GM21526 (cell line): ENCODE results near the gene ANKRD17.
"Not testable (repeated sequence)": the region's sequence is repeated elsewhere in the genome, so short reads cannot be mapped to it uniquely, and the experiment has no call there.

ENCODE experiments used
- ATAC-seq: cut with Tn5 transposase; IDR thresholded peaks from one replicate; pipeline ENCODE4 v1.9.1; 2021; ENCODE audit warnings: moderate library complexity; ENCODE audit not compliant: unreplicated experiment, low FRiP score

Gene ANKRD17

DNA sequence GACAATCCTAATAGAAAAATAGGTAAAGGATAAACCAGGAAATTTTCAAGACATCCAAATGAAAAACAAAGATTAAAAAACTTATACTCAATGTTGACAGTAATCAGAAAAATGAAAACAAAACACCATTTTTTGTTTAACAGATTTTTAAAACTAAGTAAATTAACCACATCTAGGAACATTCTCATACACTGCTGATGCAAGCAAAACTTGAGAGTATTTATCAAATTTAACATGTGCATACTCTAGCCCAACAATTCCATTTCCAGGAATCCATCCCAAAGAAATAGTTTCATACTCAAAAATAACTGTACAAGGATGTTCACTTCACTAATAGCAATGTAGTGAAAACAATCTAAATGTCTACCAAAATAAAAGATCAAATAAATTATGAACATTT, 11.5 kb downstream of the ANKRD17 start:
- no peak for ATAC-seq

DNA sequence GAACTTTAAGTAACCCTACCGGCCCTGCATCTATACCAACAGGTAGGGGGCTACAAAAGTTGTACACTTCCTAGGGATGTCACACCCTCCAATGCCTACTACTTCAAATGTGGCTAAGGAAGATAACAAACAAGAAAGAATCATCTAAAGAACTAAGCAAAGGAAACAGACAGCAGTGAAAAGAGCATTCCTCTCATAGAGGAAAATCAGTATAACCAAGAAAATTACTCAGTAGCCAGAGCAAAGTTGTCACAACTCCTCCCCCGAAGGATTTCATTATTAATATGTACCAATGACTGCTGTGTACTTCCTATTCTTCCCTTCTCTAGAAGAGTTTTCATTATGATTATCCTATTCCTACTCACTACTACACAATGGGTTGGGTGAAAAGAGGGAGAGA, 12.6 kb downstream of the ANKRD17 start:
- no peak for ATAC-seq

DNA sequence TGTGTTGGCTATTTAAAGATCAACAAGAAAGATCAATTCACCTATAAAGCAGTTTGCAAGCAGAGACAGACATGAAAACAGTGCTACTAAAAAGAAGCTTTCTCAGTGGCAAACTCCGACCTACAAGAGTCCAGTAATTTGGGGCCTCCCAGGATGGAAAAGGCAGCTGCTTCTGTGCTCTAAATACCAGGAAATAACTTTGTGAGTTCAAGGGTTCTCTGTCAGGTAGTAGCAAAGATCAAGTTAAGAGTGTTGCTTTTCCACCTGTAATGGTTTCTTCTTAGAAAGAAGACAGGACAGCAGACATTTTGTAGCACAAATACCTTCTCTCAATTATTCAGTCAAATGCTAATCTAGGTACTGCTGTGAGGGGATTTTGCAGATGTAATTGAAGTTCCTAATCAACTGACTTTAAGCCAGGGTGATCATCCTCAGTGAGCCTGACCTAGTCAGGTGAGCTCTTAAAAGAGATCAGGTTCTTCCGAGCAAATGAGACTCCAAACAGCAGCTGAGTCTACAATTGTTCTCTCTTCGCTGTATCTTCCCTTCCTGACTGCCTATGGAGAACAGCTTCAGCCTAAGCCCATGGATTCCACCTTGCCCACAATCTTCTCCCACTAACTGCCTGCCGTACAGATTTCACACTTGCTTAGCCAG, 13.5 kb downstream of the ANKRD17 start:
- ATAC-seq, result no peak

DNA sequence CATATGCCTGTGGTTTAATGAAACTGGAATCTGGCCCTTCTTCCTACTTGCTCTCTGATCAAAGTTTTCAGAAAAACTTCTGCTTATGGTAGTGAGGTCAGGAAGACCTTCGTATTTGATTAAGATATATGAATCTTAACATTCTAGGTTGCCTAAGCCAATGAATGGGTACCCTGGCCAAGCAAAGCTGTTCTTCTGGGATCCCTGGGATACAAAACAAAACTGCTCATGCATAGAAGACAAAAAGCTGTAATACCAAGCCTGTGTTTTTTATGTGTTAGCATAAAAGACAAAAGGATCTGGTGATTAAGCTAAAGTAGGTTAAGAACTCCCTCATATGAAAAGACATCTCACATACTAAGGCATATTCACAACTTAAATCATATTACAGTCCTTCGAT, 21.6 kb downstream of the ANKRD17 start:
- ATAC-seq, result no peak

DNA sequence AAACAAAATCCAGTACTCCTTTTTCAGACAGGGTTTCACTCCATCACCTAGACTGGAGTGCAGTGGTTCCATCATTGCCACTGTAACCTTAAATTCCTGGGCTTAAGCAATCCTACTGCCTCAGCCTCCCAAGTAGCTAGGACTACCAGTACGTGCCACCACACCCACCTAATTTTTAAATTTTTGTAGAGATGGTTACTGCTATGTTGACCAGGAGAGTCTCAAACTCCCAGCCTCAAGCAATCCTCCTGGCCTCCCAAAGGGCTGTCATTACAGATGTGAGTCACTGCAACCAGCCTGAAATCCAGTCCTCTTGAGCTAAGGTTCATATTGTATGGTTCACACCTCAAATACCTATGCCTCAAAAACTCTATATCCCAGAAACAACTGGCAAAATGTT, 22.4 kb downstream of the ANKRD17 start:
- no peak for ATAC-seq

DNA sequence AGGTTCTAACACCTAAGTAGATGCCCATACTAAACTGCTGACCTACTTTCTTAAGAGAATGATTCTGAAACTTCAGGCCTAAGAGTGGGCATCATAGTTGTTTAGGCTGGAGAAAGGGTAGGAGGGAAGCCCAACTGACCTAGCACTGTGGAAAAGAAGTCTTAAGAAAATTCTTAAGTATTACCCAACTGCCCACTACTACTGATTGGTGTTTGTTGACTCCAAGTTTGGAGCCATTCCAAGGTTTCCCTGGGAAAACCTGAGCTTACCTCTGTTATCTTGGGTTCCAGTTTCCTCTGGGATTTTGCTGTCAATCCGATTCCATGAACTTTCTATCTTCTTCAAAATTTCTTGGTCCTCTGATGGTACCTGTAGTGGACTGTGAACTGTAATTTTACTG, 23.9 kb downstream of the ANKRD17 start:
- ATAC-seq, result no peak

DNA sequence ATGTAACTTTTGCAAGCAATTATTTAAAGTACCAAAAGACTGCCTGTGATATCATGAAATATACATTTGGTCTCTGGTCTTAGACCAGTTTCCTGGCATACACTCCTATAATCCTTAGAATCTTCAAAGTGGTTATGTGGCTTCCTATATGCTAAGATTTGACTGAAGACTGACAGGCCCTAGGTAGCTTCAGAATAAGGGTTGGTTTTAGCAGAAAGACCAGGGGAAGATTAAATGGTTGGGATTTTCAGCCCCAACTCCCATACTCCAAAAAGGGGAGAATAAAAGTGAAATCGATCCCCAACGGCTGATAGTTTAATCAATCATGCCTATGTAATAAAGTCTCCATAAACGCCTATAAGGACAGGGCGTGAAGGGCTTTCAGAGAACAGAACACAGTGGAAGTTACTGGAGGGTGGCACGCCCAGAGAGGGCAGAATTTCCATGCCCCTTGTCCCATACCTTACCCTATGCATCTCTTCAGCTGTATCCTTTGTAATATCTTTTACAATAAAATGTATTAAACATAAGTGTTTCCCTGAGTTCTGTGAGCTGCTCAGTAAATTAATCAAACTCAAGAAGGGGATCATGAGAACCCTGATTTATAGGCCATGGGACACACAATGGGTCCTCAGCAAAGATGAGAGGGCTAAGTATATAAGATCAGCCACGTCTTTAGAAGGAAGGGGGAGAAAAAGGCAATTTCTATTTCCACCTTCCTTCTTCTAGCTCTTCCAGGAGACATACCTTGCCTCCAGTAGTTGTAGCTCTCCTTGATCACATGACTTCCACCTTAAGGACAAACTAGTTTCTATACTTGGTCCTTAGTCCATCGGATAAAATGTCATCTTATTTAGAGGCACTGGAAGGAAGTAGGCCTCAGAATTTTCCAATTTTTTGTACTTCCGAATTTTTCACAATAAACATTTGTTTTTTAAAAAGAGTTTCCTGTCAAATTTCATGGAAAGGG, 26.8 kb downstream of the ANKRD17 start:
- no peak for ATAC-seq

DNA sequence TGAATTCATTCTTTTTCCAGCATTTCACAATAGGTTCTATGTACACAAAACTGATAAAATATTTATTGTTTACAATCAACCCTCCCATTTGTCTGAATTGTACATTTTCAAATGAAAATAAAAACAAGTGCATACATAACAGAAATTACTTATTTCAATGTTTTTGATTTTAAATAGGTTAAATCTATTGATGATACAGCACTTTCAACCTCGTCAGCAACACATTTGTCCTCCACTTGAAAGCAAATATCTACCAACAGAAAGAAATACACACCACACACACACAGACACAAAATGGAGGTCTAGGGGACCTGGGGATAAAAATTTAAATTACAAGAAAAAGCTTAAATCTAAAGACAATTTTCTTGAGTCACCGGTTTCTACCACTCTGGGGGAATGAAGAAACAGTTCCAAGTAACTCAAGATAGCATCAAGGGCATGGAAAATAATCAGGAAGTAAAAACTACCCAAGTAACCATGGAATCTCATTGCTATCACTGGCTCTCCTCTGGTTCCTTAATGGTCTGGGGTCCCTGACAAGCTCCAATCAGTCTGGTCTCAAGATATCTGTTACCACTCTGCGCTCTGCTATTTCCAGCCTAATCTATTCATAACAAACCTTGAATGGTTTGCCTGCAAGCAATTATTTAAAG, 27.6 kb downstream of the ANKRD17 start:
- no peak for ATAC-seq

DNA sequence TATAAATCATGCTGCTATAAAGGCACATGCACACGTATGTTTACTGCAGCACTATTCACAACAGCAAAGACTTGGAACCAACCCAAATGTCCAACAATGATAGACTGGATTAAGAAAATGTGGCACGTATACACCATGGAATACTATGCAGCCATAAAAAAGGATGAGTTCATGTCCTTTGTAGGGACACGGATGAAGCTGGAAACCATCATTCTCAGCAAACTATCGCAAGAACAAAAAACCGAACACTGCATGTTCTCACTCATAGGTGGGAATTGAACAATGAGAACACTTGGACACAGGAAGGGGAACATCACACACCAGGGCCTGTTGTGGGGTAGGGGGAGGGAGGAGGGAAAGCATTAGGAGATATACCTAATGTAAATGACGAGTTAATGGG, 29.8 kb downstream of the ANKRD17 start:
- ATAC-seq, result not testable (repeated sequence)

DNA sequence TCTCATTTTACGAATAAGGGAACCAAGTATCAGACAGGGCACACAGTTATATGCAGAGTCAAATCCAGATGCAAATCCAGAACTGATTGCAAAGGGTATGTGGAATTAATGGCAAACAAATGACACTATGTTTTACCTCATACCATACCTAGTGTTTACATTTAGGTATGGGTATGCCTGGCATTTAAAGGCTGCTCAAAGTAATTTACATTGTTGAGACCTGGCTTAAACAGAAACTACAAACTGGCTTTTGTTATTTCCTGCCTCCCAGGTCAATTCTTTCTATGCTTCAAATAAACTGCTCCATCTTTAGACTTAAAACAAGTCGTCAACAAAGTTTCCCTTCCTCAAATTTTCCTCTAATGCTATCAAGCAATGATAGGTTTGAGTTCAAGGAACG, 33.7 kb downstream of the ANKRD17 start:
- no peak for ATAC-seq

DNA sequence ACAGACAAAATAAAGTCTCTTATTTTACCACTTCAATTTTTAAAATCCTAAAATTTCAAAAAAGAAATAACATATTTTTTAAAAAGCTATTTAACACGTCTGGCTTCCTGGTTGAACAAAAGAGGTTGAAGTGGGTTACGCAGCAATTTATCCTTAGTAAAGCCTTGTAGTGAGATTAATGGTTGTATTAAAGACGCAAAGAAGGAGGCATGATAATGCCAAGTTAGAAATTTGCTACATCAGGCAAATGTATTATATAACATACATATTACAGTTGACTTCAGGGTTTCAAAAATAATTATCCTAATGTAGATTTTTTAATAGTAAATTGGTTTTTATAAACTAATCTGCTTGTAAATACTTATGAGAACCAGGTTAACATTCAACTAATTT, 35.3 kb downstream of the ANKRD17 start:
- no peak for ATAC-seq

DNA sequence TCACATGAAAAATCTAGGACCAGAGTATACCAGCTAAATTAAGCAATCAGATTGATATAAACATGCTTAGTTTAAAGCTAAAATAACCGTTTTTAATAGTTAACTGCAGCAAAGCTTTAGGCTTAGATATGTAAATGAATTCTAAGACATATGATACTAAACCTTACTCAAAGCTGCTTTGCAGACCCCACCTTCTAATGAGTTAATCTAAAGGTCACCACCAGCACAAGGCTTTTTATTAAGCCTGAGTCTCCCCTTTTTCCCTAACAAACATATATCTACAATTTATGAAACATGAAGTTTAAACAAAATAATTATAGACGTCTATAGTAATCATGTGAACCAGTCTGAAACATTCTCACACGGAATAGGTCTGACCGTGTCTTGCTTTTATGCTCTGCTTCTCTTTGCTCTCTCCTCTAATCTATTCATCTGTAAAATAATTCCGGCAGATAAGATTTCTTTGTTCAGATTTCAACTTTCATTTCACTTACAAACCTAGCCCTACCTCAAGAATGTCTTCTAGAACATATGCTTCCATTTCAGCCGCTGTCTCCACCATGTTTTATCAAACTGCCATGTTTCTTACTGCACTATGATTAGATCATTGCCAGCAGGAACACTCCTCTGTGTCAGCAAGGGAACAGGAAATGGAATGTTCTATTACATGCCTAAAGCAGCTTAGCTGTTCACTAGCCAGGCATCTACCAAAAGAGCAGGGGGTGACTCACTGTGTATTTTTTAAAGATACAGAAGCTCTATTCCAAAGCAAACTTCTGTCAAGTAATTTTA, 35.9 kb downstream of the ANKRD17 start:
- peak; percentile 77 for ATAC-seq

DNA sequence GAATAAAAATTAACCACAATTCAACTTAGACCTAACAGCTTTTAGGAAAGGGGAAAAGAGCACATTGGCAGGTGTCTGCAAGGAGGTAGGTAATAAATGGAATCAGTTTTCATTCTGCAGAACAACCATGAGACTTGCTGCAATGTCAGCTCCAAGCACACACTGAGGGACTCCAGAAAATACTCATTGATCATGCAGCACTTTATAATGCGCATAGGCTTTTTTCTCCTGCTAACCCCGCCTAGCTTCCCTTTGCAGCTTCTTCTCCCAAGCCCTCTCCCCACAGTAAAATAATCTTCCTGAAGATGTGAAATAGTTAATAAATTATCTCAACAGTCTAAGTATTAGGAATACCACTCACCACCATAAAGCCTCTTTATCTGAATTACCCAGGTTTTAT, 36.9 kb downstream of the ANKRD17 start:
- ATAC-seq, result no peak

DNA sequence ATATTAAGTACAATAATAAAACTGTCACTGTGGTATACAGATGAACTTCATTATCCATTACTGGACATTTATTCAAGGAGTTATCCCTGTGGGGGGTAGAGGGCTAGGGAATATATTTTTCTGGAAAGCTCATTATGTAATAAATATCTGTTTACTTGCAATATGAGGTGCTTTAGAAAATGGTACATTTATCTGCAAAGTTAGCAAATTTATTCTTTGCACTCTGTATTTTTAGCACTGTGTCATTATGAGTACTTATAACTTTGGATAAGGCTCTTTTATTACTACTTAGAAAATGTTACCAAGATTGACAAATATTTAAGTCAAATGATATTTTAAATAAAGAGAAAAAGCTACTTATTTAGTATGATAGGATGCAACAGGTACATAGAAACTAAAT, 37.8 kb downstream of the ANKRD17 start:
- no peak for ATAC-seq

DNA sequence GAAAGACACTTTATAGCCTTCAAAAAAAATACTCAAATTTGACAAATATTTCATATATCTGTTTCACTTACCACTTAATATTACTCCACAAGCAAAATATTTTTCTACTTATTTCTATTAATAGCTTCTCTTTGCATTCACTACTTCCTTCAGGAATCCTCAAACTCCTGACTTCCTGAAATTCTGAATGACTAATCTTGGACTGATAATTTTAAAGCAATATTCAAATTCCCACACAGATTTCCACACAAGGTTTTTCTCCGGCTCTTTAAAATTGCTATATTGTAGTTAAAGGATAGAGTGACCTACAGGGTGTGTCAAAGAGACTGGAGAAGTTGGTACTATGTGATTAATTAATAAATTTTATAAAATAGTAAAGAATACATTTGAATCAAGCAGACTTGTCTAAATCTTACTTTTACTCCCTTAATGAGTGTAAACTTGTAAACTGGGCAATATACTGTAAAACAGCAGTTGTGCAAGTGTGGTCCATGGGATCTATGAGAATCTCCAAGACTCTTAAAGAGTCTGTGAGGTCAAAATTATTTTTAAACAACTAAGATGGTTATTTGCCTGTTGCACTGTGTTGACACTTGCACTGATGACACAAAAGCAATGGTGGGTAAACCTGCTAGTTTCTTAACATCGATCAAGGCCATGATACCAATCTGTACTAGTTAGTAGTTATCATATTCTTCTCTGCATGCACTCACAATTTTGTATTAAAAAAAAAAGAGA, 44.5 kb downstream of the ANKRD17 start:
- no peak for ATAC-seq

DNA sequence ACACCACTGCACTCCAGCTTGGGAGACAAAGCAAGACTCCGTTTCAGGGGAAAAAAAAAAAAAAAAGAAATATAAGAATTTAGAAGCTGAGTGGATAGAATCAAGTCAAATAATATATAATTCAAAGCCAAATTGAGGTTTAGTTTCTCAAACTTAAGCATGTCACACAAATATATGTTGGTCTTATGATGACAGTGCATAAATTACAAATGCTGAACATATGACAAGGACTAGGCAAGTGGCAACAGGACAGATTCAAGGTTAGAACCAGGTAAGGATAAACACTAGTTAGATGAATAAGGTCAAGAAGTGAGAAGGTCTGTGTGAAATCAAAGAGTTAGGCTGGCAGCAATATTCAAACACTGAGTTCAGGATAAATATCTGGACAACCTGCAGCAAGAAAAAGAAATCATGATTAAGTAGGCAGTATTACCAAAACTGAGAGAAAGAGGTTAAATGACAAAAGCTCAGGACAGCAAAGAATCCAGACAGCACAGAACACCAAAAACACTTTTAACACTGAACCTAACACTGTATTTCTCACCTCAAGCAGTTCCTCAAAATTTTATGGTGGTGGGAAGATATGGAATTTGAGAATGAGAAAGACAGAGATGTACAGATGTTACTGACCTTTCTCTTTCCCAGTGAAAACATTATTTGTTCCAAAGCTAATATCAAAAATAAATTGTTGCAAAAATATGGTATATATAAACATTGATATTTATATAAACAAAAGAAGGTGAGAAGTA, 45.4 kb downstream of the ANKRD17 start:
- ATAC-seq, result no peak

DNA sequence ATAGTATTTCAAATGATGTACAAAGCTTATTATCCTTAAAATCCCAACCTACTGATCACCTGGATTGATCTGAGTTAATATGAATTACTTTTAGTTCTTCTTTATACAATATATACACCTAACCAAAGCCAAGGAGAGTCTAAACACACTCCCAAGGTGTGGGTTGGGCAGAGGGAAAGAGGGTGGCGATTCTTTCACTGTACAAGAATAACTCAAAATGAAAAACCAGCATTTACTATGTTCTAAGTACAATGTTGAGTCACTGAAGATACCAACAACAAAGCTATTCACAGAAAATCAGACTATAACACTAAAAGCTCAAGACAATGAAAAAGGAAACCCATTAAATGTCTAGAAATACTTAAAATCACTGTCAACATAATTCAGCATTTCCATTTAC, 46.6 kb downstream of the ANKRD17 start:
- ATAC-seq, result no peak

DNA sequence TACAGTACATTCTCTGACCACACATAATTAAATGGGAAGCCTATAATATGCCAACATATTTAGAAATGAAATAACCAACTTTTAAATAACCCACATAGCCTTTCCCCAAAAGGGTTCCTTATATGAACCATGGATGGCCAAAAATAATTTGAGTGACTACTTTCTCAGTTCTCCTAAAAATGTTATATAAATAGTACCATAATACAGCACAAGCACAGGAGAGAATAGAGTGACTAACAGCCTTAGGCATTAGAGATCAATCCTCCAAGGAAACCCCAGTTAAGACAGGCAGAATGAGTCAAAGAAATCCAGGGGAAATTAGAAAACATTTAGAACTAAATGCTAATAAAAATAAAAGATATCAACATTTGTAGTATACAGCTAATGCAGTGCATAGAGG, 50.2 kb downstream of the ANKRD17 start:
- ATAC-seq, result no peak

DNA sequence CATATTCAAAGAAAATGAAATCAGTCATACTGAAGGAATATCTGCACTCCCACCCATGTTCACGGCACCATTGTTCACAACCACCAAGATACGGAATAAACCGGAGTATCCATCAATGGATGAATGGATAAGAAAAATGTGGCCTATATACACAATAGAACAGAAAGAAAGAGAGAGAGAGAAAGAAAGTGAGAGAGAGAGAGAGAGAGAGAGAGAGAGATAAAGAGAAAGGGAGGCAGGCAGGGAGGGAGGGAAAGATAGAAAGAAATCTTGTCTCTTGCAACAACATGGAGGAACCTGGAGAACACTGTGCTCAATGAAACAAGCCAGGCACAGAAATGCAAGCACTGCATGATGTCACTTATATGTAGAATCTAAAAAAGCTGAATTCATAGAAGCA, 52.4 kb downstream of the ANKRD17 start:
- no peak for ATAC-seq
